DMS 273 (cell line): ENCODE measurements around the gene ZBTB44.

ENCODE experiments used
- DNase-seq: peaks from one replicate; lab custom pipeline; 2025; ENCODE audit not compliant: unreplicated experiment; lab: John Stamatoyannopoulos, UW

The ZBTB44 gene

GRCh38 chr11:130179396-130180306 is 135.1 kb downstream of the ZBTB44 start:
- DNase-seq = no peak

- DNase-seq = peak; percentile 38
Measured at GRCh38 chr11:130178441-130179339, 136.0 kb downstream of the ZBTB44 start.

GRCh38 chr11:130177782-130178181 is 136.9 kb downstream of the ZBTB44 start:
- DNase-seq = no peak
